HepG2 (cell line): ENCODE measurements around the gene WDR20. TPM values are rescaled to one million over a fixed set of nuclear protein-coding genes. Genes with fewer than 3 reads are reported as not detected.

Experiments
- ATAC-seq: fragments of 200-7000 bp; cut with Tn5 transposase; 3 replicates; pipeline ENCODE4 v1.9.1; 2020; ENCODE audit warnings: mild to moderate bottlenecking, moderate library complexity
- BruUV-seq: library from RNA; stranded (reverse); fragments of 400-500 nt; replicated peaks from 2 replicates; lab custom pipeline; 2021; lab: Mats Ljungman, UMichigan
- CTCF ChIA-PET: fragments of 300-600 bp; formaldehyde crosslinking; extraction: SDS; loops from one replicate; lab custom pipeline; 2021; ENCODE audit warnings: low total read pairs, inconsistent platforms, low intra/inter-chr PET ratio; lab: Yijun Ruan, JAX
- POLR2A ChIA-PET: fragments of 350-600 bp; sonication (Branson Sonifier 250); formaldehyde crosslinking; loops from one replicate; lab custom pipeline; 2020; ENCODE audit warnings: antibody characterized with exemption, inconsistent platforms; lab: Yijun Ruan, JAX
- DNase-seq: peaks from one replicate; pipeline ENCODE4 v3.0.0-alpha.2; 2015; ENCODE audit warnings: low spot score
- FAIRE-seq: peaks from 3 replicates; lab custom pipeline; 2011; peaks lifted over from hg19 to GRCh38; lab: Jason Lieb, UNC
- H2AFZ ChIP-seq: one replicate; pipeline ENCODE4 v1.6.1; 2011; ENCODE audit warnings: low read length, inconsistent platforms
- H3K27ac ChIP-seq: fragments of 300-600 bp; 3 replicates; pipeline ENCODE4 v1.8.0; 2011; ENCODE audit warnings: mixed run types, mild to moderate bottlenecking, mixed read lengths, low read length, inconsistent platforms; ENCODE audit not compliant: insufficient read depth; ENCODE audit errors: extremely low read length
- H3K27me3 ChIP-seq, 2 experiments: fragments of 200-600 bp in 1 of 2; 2 replicates in 1 of 2; 3 replicates in 1 of 2; pipeline versions ENCODE4 v1.6.0 to v1.8.0; 2011; ENCODE audit warnings: low read length in 2 of 2, mild to moderate bottlenecking in 2 of 2, moderate library complexity in 2 of 2, inconsistent platforms in 1 of 2; ENCODE audit not compliant: insufficient read depth in 2 of 2, control insufficient read depth in 1 of 2
- H3K36me3 ChIP-seq, 2 experiments: fragments of 200-600 bp in 1 of 2; replicated peaks in 1 of 2; 2 replicates in 1 of 2; 3 replicates in 1 of 2; pipeline versions ENCODE4 v1.5.1 to v1.8.0; 2011; ENCODE audit warnings: low read length in 2 of 2, inconsistent platforms in 1 of 2; ENCODE audit not compliant: insufficient read depth in 2 of 2, control insufficient read depth in 1 of 2
- H3K4me1 ChIP-seq: 2 replicates; pipeline ENCODE4 v1.5.1; 2012; ENCODE audit warnings: low read length, inconsistent platforms; ENCODE audit not compliant: insufficient read depth
- H3K4me2 ChIP-seq: 2 replicates; pipeline ENCODE4 v1.6.0; 2011; ENCODE audit warnings: low read depth, low read length, inconsistent platforms
- H3K4me3 ChIP-seq, 3 experiments: fragments of 200-600 bp in 1 of 3; sonication (generic), shearing (Covaris generic) in 1 of 3; replicated peaks in 1 of 3; 2 replicates each; pipeline ENCODE4 v1.5.1; 2011 to 2016; ENCODE audit warnings: low read length in 3 of 3, inconsistent platforms in 2 of 3, low read depth in 2 of 3, mild to moderate bottlenecking in 2 of 3, control low read depth in 1 of 3, mixed read lengths in 1 of 3; ENCODE audit not compliant: insufficient read depth in 1 of 3
- H3K79me2 ChIP-seq: one replicate; pipeline ENCODE4 v1.6.1; 2011; ENCODE audit warnings: low read length, inconsistent platforms; ENCODE audit not compliant: insufficient read depth
- H3K9ac ChIP-seq: 2 replicates; pipeline ENCODE4 v1.6.0; 2011; ENCODE audit warnings: mild to moderate bottlenecking, low read depth, low read length, inconsistent platforms; ENCODE audit not compliant: insufficient read depth
- H3K9me3 ChIP-seq: 2 replicates; pipeline ENCODE4 v1.5.1; 2012; ENCODE audit warnings: mild to moderate bottlenecking, low read length
- H4K20me1 ChIP-seq: 2 replicates; pipeline ENCODE4 v1.6.0; 2011; ENCODE audit warnings: inconsistent platforms, mild to moderate bottlenecking, low read length, moderate library complexity; ENCODE audit not compliant: insufficient read depth
- ARID5B ChIP-seq: IDR thresholded peaks from 2 replicates; pipeline ENCODE4 v1.4.0; 2020; ENCODE audit warnings: mild to moderate bottlenecking, missing genetic modification reagents
- BRD4 ChIP-seq: sonication (generic); formaldehyde crosslinking; IDR thresholded peaks from 2 replicates; pipeline ENCODE4 v1.4.0; 2020; ENCODE audit warnings: missing genetic modification reagents
- CHD4 ChIP-seq: fragments of 200-600 bp; sonication (generic); IDR thresholded peaks from 2 replicates; pipeline ENCODE4 v1.7.0; 2017; ENCODE audit warnings: mild to moderate bottlenecking, low read length, borderline replicate concordance
- DRAP1 ChIP-seq: IDR thresholded peaks from 2 replicates; pipeline ENCODE4 v1.6.1; 2016; ENCODE audit warnings: missing genetic modification reagents, missing compliant biosample characterization
- FOSL2 ChIP-seq: sonication (generic); formaldehyde crosslinking; IDR thresholded peaks from 2 replicates; pipeline ENCODE4 v1.4.0; 2020; ENCODE audit warnings: missing genetic modification reagents
- FOXM1 ChIP-seq: sonication (generic); formaldehyde crosslinking; IDR thresholded peaks from 2 replicates; pipeline ENCODE4 v1.5.0; 2020; ENCODE audit warnings: missing genetic modification reagents
- HOXA3 ChIP-seq: sonication (generic); formaldehyde crosslinking; IDR thresholded peaks from 2 replicates; pipeline ENCODE4 v1.5.0; 2020; ENCODE audit warnings: missing genetic modification reagents
- ISL2 ChIP-seq: sonication (generic); formaldehyde crosslinking; IDR thresholded peaks from 2 replicates; pipeline ENCODE4 v1.5.0; 2020; ENCODE audit warnings: missing genetic modification reagents
- MXD1 ChIP-seq: sonication (generic); formaldehyde crosslinking; IDR thresholded peaks from 2 replicates; pipeline ENCODE4 v1.4.0; 2020; ENCODE audit warnings: mild to moderate bottlenecking, missing genetic modification reagents
- MXD4 ChIP-seq: IDR thresholded peaks from 2 replicates; pipeline ENCODE4 v1.6.1; 2016; ENCODE audit warnings: mild to moderate bottlenecking, missing biosample characterization, missing genetic modification reagents
- NR2C2 ChIP-seq: sonication (generic); formaldehyde crosslinking; IDR thresholded peaks from 2 replicates; pipeline ENCODE4 v1.4.0; 2020; ENCODE audit warnings: missing genetic modification reagents, mild to moderate bottlenecking, moderate library complexity, borderline replicate concordance
- RARG ChIP-seq: sonication (generic); formaldehyde crosslinking; IDR thresholded peaks from 2 replicates; pipeline ENCODE4 v1.4.0; 2020; ENCODE audit warnings: low read depth, mild to moderate bottlenecking, missing genetic modification reagents
- SAP130 ChIP-seq: IDR thresholded peaks from 2 replicates; pipeline ENCODE4 v1.6.1; 2016; ENCODE audit warnings: low read depth
- SRF ChIP-seq: IDR thresholded peaks from 2 replicates; pipeline ENCODE4 v1.6.1; 2011; ENCODE audit warnings: mild to moderate bottlenecking, low read depth, low read length, moderate library complexity
- ZGPAT ChIP-seq: IDR thresholded peaks from 2 replicates; pipeline ENCODE4 v1.6.1; 2016; ENCODE audit warnings: mild to moderate bottlenecking
- ZNF10 ChIP-seq: sonication (generic); formaldehyde crosslinking; IDR thresholded peaks from 2 replicates; pipeline ENCODE4 v1.4.0; 2020; ENCODE audit warnings: mild to moderate bottlenecking, low read depth, missing genetic modification reagents, borderline replicate concordance
- ZNF350 ChIP-seq: sonication (generic); formaldehyde crosslinking; IDR thresholded peaks from 2 replicates; pipeline ENCODE4 v1.4.0; 2020; ENCODE audit warnings: mild to moderate bottlenecking, low read depth, missing genetic modification reagents, borderline replicate concordance
- ZNF362 ChIP-seq: sonication (generic); formaldehyde crosslinking; IDR thresholded peaks from 2 replicates; pipeline ENCODE4 v1.4.0; 2020; ENCODE audit warnings: missing genetic modification reagents, mild to moderate bottlenecking, borderline replicate concordance
- ZNF777 ChIP-seq: sonication (generic); formaldehyde crosslinking; IDR thresholded peaks from 2 replicates; pipeline ENCODE4 v1.4.0; 2020; ENCODE audit warnings: missing genetic modification reagents
- WGBS: methylation state at CpG from one replicate; pipeline ENCODE4 v1.1.6; 2017; ENCODE audit warnings: low lambda C conversion rate; 5-methylcytosine and 5-hydroxymethylcytosine counted together
- in situ Hi-C: cut with HindIII; loops from 2 replicates; pipeline ENCODE4 v1.10.0; 2017; ENCODE audit warnings: low pct_unique_long_range_greater_than_20kb; ENCODE audit not compliant: extremely low pct_ligation_motif_present
- intact Hi-C: fragments of 100-400 bp; cut with micrococcal nuclease; formaldehyde crosslinking; loops from one replicate; pipeline ENCODE4 v1.10.0; 2022; ENCODE audit not compliant: unreplicated experiment
- polyA plus RNA-seq, 8 experiments: library from polyadenylated mRNA; depleted of rRNA in 3 of 8; stranded (reverse) in 7 of 8; unstranded in 1 of 8; fragments of >200 nt; fragmentation: Illumina TruSeq in 4 of 8; extraction: Trizol in 4 of 8; gene quantifications; 2 replicates each; pipeline versions ENCODE4 v1.2.1 to v1.2.3, GENCODE V29; 2011 to 2016; ENCODE audit warnings: low read depth in 4 of 8, missing spikeins in 1 of 8, mixed read lengths in 1 of 8; ENCODE audit not compliant: insufficient read depth in 1 of 8
- total RNA-seq, 5 experiments: library from RNA; depleted of rRNA; stranded (reverse); fragments of >200 nt; fragmentation: Illumina TruSeq; extraction: Trizol; gene quantifications; 2 replicates each; pipeline ENCODE4 v1.2.3, GENCODE V29; 2016; ENCODE audit warnings: low read depth in 1 of 5

Gene WDR20
- total and polyA plus RNA-seq, 2 of the 13 experiments (the other 11 are each of a cell fraction or from before 2014, with no cell fraction given) = 10.4 to 23.2 TPM

- no TSS peak for BruUV-seq
- no peaks in the 10 kb centered on the region for H3K27me3 ChIP-seq
- H3K9me3 ChIP-seq = no peaks in the 10 kb centered on the region
- FAIRE-seq (peak; percentile 54), ATAC-seq (peak; percentile 92), DNase-seq (peak; percentile 73)
- peaks cover 54% of the 10 kb centered on the region for H3K4me1 ChIP-seq
- ChIA-PET POLR2A (no interaction called here), CTCF (no interaction called here)
- H4K20me1 ChIP-seq = no peaks in the 10 kb centered on the region; the same call in 1 of the 2 replicates
- no peaks in the 10 kb centered on the region; a peak in 2 of 5 replicates for H3K36me3 ChIP-seq
- WGBS = 10% methylated on average over 8 of the region's 8 CpGs
- no peak overlapping the region for H2AFZ ChIP-seq
- no peak overlapping the region for H3K9ac ChIP-seq
- H3K79me2 ChIP-seq = peaks cover 79% of the 10 kb centered on the region
- H3K27ac ChIP-seq = peak overlapping the region; percentile 46
- intact Hi-C loops = loop anchor here (2.0 kb wide), 1 partner anchor 35 kb away; no protein-coding TSS in a partner anchor
- in situ Hi-C loops = no loop called here
- peak overlapping the region; percentile 60 for H3K4me2 ChIP-seq
- H3K4me3 ChIP-seq = peak overlapping the region in 1 of 3 experiments; percentile 10; a peak in 1 of 6 replicates
- TF ChIP-seq DRAP1 (CRISPR knock-in tag) (no peak), HOXA3 (CRISPR knock-in tag) (peak; percentile 75), ISL2 (CRISPR knock-in tag) (peak; percentile 68; the same call in 1 of the 2 replicates), SAP130 (peak; percentile 57), MXD1 (CRISPR knock-in tag) (no peak), ZGPAT (CRISPR knock-in tag) (peak; percentile 54), ARID5B (CRISPR knock-in tag) (peak; percentile 63; the same call in 1 of the 2 replicates), FOSL2 (CRISPR knock-in tag) (peak; percentile 48; the same call in 1 of the 2 replicates), SRF (no peak), RARG (CRISPR knock-in tag) (no peak), BRD4 (CRISPR knock-in tag) (no peak), CHD4 (no peak), ZNF350 (CRISPR knock-in tag) (peak; percentile 42; the same call in 1 of the 2 replicates), ZNF10 (CRISPR knock-in tag) (no peak), ZNF777 (CRISPR knock-in tag) (peak; percentile 54), NR2C2 (CRISPR knock-in tag) (no peak), MXD4 (CRISPR knock-in tag) (no peak), ZNF362 (CRISPR knock-in tag) (peak; percentile 38; the same call in 1 of the 2 replicates), FOXM1 (CRISPR knock-in tag) (no peak)
Measured at GRCh38 chr14:102185360-102185759, 45.7 kb downstream of the WDR20 start.
